GM19035 (cell line): ENCODE data around the gene CD59.
A peak's percentile ranks its signal among the peaks of the same experiment; 100 is the strongest.
"Not testable (repeated sequence)": the region's sequence is repeated elsewhere in the genome, so short reads cannot be mapped to it uniquely, and the experiment has no call there.

ENCODE experiments used
- ATAC-seq: cut with Tn5 transposase; IDR thresholded peaks from one replicate; pipeline ENCODE4 v1.9.1; 2021; ENCODE audit not compliant: unreplicated experiment

The CD59 gene

DNA sequence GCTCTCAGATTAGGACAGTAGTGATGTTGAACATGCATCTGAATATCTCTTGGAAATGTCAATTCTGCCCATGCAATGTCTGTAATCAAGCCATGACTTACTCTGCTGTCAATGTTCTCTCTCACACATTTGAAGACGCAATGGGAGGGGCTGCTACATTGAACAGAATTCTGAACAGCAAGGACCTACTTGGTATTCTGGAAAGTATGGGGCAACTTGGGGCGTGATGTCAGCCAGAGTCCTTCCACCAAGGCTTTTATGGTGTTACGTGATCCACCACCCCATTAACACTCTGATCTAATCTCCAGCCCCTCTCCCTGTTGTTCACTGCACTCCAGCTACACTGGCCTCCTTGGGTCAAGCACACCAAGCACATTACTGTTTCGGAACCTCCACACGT, 7.1 kb upstream of the CD59 start:
- no peak for ATAC-seq

DNA sequence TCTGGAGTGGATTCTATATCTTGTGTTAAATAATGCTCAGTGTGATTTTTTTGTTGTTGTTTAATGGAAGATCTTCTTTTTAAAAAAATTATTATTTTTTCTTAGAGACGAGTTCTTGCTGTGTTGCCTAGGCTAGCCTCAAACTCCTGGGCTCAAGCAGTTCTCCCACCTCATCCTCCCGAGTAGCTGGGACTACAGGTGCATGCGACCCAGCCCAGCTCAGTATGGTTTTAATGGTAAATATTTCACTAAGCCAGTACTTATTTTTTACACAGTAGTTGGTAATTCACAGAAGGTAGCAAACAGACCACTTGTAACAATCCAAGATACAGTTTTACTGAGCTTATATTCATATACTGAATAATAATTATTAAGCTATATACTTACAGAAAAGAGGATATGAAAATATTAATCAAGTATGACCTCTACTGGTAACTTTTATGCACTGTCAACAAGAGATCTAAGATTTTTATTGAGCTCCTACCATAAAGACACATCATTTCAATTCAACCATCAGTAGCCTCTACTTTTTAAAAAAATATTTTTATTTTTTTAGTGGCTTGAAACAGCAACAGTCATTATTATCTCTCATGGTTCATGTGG, 6.1 kb upstream of the CD59 start:
- ATAC-seq = no peak

DNA sequence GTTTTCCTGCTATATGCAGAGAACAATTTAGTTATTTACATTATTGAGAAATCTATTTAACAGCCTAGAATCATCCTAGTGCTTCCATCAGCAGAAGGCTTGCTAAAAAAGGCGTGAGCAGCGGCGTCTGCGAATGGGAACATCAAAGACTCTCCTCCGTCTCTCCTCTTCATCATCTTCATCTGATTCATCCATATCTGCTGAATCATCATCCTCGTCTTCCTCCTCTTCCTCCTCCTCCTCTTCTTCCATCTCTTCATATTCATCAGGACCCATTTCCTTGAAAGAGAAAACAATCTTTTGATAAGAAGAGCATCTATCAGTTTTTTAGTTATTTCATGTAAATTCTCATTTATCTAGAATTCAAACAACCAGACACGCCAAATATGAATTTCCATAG, 5.6 kb upstream of the CD59 start:
- no peak for ATAC-seq

DNA sequence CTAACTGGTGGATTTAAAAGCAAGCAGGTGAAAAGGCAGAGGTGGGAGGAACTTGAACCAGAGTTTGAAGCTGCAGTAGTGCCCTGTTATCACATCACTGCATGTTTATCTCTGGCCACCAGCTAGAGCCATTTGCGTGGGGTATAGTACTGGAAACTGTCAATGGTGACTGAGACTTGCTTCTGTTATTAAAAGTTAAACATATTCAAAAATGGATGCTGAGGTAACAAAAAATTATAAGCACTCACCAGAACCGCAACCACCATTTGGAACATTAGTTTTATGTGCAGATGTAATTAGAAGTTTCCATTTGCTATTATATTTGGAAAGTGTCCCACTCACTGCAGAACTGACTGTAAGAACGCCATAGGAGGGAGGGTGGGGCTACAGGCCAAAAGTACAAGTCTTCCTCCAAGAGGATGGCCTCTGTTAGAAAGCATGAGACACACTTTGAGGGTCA, 1.2 kb upstream of the CD59 start:
- no peak for ATAC-seq

DNA sequence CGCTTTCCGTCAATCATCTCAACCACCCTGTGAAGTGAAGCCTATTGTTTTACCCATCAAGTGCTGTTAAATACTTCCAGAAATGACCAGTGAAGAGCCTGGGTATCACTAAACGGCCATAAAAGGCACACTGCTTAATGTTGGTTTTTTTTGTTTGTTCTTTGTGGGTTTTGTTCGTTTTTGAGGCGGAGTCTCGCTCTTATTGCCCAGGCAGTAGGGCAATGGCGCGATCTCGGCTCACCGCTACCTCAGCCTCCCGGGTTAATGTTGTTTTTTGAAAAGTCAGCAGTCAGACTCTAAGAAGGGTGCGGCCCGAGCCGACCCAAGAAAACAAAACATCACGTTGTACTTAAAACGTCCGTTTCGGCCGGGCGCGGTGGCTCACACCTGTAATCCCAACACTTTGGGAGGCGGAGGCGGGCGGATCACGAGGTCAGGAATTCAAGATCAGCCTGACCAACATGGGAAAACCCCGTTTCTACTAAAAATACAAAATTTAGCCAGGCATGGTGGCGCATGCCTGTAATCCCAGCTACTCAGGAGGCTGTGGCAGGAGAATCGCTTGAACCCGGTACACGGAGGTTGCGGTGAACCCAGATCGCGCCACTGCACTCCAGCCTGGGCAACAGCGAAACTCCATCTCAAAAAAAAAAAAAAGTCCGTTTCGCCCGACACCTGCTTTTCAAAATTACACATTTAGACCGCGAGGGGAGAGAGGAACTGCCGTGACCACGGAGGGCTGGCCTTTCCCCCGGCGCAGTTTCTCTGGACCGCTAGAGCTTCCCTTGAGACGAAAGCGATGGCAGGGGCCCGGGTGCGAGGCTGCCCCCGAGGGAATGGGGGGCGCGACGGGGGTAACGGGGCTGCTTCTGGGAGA, 714 bp downstream of the CD59 start:
- peak; percentile 63 for ATAC-seq

DNA sequence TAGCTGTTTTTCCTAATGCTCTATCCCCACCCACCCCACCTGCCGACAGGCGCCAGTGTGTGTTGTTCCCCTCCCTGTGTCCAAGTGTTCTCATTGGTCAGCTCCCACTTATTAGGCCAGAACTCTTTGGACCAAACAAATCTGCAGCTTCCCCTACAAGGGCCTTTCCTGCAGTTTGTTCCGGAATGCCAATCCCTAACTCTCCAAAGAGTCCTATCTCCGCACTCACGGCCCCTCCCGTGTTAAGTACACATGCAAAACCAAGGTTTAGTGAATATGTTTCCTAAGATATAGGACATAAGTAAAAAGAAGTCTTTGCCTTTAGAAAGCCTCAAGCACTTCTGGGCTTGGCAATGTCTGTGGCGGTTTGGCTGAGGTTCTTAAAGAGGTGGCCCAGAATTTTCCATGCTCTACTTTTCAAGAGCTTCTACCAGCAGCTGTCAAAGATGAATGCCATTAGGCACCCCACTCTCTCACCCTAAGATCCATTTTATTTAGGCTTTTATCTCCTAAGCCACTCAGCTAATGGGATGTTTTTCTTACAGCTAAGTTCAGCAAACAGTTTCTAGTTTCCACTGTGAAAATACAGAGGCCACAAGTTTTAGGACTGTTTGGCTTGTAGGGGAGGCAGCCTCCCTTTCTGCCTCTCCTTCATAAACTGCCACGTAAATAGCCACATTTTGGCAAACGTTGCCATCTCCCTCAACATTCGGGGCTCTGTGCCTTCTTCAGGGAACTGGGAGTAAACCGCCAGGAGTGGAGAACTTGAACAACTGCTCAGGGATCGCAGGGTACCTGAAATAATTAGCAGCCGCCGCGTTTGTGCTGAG, 1.6 kb downstream of the CD59 start:
- ATAC-seq = no peak

DNA sequence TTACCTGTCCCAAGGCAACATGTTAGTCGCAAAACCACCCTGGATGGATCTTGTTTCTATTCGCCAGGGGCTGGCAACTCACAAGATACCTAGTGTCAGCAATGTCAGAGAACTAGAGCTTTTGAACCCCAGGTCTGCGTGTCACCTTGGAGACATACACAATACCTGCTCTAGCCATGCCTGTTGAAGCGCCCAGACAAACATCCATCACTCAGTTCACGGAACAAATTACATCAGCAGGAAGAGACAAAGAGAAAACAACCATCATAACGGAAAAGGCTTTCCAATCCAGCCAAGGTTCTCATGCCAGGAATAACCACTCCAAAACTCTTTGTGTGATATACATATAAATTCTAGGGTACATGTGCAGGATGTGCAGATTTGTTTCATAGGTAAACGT, 2.2 kb downstream of the CD59 start:
- ATAC-seq = no peak

DNA sequence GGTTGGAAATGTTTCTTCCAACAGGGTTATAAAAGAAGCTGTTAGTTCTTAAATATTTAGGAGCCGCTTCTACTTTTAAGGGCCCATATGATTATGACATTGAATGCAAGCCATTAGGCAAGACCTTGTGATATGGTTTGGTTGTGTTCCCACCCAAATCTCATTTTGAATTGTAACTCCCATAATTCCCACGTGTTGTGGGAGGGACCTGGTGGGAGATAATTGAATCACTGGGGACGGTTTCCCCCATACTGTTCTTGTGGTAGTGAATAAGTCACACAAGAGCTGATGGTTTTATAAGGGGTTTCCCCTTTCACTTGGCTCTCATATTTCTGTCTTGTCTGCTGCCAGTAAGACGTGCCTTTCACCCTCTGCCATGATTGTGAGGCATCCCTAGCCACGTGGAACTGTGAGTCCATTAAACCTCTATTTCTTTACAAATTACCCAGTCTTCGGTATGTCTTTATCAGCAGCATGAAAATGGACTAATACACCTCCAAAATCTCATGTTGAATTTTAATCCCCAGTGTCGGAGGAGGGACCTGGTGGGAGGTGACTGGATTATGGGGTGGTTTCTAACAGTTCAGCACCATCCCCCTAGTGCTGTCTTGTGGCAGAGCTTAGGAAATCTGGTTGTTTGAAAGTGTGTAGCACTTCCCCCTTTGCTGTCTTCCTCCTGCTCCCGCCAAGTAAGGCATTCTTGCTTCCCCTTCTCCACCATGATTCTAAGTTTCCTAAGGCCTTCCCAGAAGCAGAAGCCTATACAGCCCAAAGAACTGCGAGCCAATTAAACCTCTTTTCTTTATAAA, 4.3 kb downstream of the CD59 start:
- no peak for ATAC-seq

DNA sequence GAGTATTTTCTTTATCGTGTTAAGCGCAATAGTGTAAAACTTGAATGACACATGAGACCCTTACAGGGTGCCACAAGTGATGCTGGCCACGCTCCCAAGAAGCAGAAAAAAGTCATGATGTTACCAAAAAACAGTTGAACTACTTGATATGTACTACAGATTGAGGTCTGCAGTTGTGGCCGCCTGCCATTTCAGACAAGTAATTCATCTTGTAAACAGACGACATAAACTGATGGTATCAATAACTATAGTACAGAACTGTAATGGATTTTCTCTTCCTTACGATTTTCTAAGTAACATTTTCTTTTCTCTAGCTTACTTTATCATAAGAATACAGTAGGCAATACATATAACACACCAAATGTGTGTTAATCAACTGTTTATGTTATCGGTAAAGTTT, 5.5 kb downstream of the CD59 start:
- no peak for ATAC-seq

DNA sequence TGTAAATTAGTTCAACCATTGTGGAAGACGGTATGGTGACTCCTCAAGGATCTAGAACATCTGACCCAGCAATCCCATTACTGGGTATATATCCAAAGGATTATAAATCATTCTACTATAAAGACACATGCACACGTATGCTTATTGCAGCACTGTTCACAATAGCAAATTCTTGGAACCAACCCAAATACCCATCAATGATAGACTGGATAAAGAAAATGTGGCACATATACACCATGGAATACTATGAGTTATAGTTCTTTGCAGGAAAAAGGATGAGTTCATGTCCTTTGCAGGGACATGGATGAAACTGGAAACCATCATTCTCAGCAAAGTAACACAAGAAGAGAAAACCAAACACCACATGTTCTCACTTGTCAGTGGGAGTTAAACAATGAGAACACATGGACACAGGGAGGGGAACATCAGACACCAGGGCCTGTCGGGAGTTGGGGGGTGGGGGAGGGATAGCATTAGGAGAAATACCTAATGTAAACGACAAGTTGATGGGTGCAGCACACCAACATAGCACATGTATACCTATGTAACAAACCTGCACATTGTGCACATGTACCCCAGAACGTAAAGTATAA, 7.1 kb downstream of the CD59 start:
- ATAC-seq = not testable (repeated sequence)

DNA sequence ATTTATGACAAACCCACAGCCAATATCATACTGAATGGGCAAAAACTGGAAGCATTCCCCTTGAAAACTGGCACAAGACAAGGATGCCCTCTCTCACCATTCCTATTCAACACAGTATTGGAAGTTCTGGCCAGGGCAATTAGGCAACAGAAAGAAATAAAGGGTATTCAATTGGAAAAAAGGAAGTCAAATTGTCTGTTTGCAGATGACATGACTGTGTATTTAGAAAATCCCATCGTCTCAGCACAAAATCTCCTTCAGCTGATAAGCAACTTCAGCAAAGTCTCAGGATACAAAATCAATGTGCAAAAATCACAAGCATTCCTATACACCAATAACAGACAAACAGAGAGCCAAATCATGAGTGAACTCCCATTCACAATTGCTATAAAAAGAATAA, 8.7 kb downstream of the CD59 start:
- not testable (repeated sequence) for ATAC-seq

DNA sequence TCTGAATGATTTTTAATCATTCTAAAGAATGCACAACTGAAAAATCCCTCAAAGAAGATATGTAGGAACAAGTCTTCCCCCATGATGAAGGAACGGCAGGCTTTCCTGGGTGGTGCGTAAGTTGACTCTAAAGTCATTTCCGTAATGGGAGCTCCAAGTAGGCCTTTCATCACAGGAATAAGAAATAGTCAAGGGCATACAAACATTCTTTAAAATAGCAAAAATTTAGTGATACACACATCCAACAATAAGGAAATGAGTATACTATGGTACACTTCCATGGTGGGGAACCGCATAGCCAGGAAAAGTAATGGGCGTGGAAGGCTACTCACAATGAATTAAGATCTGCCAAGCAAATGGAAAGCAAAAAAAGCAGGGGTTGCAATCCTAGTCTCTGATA, 10.7 kb downstream of the CD59 start:
- no peak for ATAC-seq

DNA sequence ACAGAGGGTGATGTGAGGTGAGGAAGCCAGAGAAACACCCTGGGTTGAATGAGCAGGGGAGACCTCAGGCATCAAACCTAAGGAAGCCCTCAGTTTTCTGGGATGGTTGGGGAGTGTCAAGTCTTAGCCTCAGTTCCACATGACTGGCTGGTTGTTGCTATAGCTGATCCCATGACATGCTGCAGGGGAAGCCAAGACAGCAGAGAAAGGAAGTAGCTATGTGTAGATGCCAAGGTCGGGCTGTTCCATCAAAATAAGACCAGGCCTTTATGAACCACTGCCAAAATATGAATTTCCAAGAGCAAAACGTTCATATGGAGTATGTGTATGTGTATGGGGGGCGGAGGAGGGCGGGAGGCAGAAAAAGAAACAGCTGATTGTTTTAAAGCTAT, 11.6 kb downstream of the CD59 start:
- no peak for ATAC-seq

DNA sequence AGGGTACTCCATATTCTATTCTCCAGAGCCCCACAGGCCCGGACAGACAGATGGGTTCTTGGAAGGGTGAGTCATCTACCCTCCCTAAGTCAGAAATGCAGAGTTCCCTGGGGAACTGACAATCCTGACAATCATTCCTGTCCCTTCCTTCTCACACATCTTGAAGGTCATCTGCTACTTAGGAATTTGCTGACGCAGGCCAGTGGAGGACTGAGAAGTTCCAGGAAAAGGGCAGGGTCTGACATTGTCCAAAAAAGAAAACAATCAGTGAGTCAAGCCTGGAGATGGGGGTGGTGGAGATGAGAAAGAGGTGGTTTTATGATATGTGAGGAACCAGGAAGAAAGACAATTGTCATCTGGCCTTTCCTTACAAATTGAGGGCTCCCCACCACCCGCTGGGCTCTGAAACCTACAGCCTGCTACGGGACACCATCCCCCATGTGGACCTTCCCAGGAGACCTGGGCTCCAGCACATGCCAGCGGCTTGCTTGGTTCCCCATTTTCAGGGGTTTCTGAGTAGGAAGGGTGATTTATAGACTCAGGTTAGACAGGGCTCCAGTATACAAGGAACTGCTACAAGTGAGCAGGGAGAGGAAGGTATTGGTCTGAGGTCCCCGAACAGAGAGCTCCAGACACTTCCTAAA, 12.9 kb downstream of the CD59 start:
- no peak for ATAC-seq

DNA sequence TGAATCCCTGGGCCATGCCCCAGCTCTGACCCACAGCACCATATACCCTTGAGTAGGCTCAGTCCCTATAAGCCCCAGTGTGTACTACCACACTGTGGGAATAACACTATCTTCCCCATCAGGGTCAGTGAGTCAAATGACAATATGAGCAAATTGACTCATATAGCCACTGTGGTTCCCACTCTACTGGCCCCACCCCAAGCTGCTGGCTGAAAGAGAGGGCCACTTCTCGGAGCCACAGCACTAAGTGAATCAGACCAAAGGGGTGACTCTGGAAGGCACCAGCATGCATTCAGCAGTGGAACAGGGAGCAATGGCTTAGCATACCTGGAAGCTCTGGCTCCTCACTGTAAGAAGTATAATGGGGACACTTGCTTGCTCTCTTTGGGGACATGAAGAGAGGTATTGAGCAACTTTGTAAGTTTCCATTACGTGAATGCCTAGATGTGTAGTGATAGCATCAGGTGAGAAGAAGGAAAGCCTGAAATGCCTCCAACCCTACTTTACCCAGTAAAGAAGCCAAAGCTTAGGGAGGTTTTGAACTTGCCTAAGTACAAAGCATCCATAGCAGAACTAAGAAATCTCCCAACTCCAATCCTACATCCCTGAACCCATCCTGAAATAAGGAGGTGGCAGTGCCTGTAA, 13.5 kb downstream of the CD59 start:
- ATAC-seq = peak; percentile 91

DNA sequence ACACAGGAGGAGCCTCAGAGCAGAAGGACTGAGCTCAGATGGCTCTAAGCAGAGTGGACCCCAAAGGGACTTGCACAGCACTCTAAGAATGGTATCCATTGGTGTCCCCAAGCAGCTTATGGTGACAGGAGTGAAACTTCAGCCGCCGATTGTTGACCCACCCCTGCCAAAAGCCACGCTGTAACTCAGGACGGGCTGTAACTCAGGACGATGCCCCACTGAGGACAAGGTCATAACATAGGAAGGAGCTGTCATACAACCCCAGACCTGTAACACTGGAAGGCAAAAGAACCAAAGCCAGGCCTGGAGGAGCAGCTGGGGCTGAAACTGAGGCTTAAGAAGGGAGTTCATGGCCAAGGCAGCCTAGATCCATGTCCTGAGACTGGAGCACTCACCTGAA, 14.2 kb downstream of the CD59 start:
- no peak for ATAC-seq

DNA sequence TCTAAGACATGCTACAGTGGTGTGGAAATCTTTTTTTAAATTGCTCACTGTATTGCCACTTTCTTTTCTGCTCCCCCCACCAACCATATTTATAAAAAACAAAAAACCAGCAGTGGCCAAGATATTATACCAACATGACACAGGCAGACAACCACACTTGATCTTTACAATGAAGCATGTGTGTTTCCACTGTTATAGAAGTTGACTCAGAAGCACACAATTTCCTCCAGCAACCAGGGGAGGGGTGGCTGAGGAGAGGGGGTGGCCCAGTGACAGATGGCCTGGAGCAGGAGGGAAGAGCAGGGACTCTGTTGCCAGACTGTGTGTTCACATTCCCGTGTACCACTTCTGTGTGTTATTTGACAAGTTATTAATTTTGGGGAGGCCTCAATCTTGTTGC, 14.8 kb downstream of the CD59 start:
- ATAC-seq = no peak

DNA sequence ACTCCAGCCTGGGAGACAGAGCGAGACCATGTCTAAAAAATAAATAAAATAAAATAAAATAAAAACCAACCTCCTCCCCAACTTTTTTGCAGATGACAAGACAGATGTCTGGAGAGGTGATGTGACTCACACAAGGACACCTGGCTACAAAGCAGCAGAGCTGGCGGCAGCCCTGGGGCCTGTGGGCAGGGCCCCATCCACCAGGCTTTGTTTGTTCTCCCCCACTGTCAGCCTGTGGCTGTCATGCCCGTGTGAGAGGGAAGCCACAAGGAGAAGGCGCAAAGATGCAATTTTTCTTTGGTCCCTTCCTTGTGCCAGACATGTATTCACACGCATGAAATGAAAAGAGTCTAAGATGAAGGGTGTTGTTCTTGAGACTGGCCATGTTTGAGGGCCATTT, 16.6 kb downstream of the CD59 start:
- no peak for ATAC-seq

DNA sequence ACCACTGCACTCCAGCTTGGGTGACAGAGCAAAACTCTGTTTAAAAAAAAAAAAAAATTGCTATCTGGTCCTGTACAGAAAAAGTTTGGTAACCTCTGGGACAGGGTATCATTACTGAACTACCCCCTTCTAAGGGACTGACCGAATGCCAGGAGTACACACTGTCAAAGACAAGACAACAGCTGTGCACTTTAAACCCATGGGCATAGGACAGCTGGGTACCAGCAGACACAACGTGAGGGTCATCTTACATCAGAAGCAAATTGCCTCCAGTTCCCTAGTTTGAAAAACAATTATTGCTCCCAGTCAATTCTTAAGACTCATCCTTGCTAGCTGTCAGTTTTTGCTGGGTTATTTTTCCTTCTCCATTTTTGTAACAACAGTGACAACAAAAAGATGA, 17.8 kb downstream of the CD59 start:
- ATAC-seq = no peak

DNA sequence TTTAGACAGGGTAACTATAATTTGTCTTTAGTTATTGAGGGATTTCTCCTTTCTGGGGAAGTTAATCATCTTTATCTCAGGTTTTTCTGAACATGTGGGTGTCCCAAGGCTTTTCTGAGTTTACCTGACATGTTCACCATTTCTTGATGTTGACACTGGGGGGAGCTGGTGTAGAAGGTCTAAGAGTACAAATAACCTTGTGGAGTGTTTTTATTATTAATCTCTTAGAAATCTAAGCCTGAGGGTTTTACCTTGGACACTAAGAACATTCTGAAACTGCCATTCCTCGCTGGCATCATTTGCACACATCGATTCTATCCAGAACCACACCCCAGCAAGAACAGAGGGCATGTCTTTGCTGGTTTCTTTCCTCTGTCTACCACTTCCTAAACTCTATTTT, 20.0 kb downstream of the CD59 start:
- no peak for ATAC-seq
